GDM1 (cell line): ENCODE data around the gene MOB4.
"Not testable (repeated sequence)": the region's sequence is repeated elsewhere in the genome, so short reads cannot be mapped to it uniquely, and the experiment has no call there.

Experiments
- DNase-seq: peaks from one replicate; lab custom pipeline; 2025; lab: John Stamatoyannopoulos, UW

The MOB4 gene

DNA sequence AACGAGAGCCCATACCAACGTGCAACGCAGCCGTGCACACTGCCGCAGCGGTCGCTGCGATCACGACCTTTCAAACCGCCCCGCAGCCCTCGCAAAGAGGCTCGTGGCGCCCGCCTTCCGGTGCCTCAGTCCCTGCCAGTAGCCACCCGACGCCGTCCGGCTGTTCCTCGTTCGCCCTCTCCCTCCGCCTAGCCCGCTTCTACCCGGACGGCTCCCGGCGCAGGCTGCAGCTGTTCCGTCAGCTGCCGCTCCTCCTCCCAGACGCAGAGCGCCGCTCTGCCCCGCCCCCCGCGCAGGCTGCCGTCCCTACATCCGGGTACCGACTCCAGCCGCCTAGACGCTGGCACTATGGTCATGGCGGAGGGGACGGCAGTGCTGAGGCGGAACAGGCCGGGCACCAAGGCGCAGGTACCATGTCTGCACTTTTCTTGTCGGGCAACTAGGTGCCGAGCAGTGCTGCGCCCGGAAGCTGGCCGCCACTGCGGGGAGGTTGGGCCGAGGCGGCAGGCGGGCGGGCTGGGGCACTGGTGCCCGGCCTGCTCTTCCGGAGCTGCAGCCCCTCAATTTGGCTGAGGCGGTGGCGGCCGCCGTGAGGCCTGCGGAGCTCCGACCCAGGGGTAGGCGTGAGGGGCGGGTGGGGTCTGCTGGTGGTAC is at the start of gene MOB4:
TSS of gene MOB4 (plus strand) at position 328 of the 654 bp plus-strand sequence. CDS start at position 349, 21 bp downstream.
- DNase-seq, result peak; percentile 96

DNA sequence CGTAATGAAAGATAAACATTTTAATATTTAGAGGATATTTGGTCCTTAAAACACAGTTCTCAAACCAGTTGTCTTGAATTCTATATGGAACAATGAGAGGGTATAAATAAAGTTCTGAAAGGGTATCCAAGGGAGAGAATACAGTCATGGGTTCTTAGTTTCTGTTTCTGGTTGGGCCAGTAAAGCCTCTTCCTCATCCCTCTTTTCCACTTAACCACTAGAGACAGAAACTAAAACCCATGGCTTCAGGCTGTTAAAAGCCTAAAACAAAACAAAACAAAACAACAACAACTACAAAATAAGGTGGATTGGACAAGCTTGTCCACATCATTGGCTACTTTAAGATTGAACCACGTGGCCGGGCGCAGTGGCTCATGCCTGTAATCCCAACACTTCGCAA is 43.7 kb upstream of the MOB4 start:
- DNase-seq, result no peak

GRCh38 chr2:197477797-197478196 is 38.1 kb upstream of the MOB4 start:
- DNase-seq, result no peak

- no peak for DNase-seq
These were observed 35.5 kb upstream of the MOB4 start for GRCh38 chr2:197480165-197481036.

DNA sequence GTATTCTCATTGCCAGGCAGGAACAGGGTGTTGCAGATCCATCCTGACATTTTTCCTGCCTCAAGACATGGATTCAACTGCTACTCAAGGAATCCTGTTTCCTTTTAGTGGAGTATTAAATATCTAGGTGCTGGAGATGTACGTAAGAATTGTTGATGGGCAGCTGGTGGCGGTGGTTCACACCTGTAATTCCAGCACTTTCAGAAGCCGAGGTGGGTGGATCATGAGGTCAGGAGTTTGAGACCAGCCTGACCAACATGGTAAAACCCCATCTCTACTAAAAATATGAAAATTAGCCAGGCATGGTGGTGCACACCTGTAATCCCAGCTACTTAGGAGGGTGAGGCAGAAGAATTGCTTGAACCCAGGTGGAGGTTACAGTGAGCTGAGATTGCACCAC is 31.6 kb upstream of the MOB4 start:
- DNase-seq, result not testable (repeated sequence)

DNA sequence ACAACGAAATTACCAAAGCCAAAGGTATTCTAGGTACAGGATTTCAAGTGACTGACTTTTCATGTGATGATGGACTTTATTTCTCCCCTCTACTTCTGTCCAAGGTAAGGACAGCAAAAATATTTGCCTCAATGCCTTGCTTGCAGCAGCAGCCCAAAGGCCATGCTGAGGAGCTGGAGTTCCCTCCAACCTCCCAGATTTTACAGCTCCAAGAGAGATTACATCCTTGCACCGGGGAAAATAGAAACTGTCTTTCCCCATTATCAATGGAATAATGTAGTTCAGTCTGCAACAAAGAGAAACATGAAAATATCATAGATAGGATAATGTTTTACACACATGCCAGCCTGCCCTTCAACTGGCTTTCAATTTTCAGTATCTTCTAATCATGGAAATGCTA is 29.7 kb upstream of the MOB4 start:
- no peak for DNase-seq

DNA sequence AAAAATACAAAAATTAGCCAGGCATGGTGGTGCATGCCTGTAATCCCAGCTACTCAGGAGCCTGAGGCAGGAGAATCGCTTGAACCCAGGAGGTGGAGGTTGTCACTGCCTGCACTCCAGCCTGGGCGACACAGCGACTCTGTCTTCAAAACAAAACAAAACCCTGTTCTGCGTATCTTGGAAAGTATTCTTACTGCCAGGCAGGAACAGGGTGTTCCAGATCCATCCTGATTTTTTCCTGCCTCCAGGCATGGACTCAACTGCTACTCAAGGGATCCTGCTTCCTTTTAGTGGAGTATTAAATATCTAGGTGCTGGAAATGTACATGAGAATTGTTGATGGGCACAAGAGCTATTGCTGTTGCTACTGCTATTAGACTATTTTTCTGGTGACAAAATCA is 28.5 kb upstream of the MOB4 start:
- DNase-seq, result no peak

GRCh38 chr2:197495433-197496134 is 20.3 kb upstream of the MOB4 start:
- DNase-seq, result no peak

GRCh38 chr2:197496695-197497094 is 19.2 kb upstream of the MOB4 start:
- DNase-seq, result no peak

- DNase-seq, result no peak
These were observed 18.5 kb upstream of the MOB4 start for GRCh38 chr2:197497326-197497725.

- DNase-seq, result no peak
These were observed 17.5 kb upstream of the MOB4 start for GRCh38 chr2:197498235-197498936.

DNA sequence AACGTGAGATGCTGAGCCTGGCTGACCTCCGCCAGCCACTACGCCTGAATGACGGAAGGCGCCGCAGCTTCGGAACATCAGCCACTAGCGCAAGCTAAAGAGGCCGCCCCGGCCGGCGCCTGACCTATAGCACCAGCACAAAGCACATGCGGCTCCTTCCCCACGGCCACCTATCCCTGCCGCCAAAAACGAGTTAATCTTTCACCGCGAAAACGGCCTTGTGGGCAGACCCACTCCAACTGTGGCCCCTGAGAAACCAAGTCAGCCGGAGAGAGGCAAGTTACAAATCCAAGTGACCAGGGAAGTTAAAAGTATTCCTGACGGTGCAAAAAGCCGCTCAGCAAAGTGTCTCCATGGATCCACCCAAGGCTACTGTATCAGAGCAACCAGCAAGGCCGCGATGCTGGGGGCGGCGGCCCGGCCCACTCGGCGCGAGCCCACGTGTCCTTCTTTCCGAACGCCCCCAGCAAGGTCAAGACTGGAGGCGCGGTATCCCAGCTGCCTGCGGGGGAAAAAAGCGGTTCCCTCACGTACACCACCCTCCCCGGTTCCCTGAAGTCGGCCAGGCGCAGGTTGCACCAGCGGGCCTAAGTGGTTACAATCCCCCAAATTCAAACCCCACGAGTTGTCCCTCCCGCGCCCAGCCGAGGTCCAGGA is 16.8 kb upstream of the MOB4 start:
- DNase-seq, result no peak

DNA sequence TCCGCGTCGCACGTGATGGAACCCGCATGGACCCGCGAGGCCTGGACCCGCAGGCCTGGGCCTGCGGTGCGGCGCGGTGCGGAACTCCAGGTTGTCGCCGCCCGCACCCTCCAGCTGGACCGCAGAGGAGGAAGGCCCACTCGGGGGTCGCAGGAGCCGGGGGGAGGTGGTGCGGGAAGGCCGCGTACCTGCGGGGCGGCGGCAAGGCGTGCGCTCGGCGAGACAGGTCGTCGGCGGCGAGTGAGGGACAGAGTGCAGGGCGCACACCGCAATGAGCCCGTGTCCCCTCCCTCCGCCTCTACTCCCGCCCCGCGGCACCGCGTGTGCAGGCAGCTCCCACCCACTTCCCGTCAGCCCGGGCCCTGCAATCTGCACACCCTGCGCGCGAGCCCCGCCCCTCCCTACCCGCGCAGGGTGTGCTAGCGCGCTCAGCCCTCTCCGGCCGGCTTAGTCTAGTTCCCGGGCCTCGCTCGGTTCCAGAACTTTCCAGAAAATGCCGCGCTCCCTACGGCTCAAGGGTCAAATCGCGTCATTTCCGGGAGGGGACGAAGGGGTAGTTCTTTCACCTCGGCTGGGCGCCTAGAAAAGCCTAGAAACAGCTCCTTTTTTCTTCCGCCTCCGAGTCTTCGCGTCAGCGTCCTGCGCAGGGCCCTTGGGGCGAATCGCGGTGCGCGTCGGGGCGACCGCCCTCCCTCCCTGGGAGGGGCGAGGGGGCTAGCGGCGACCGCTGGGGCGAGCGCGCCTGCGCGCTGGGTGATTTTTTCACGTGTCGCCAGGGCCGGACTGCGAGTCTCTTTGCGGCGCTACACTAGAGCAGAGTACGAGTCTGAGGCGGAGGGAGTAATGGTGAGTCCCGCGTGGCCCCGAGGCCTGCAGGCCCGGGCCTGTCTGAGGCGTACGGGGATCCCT is 16.0 kb upstream of the MOB4 start, which contains the start of the genes HSPD1 and HSPE1:
TSS of gene HSPD1 (minus strand) at position 247 of the 909 bp plus-strand sequence. CDS start 992 bp downstream, outside the sequence.
TSS of gene HSPE1 (plus strand) at position 786 of the 909 bp plus-strand sequence. CDS start at position 844, 58 bp downstream.
- DNase-seq, result peak; percentile 98

- no peak for DNase-seq
These were observed 15.2 kb upstream of the MOB4 start for GRCh38 chr2:197500503-197501131.

GRCh38 chr2:197502201-197502600 is 13.7 kb upstream of the MOB4 start:
- no peak for DNase-seq

DNA sequence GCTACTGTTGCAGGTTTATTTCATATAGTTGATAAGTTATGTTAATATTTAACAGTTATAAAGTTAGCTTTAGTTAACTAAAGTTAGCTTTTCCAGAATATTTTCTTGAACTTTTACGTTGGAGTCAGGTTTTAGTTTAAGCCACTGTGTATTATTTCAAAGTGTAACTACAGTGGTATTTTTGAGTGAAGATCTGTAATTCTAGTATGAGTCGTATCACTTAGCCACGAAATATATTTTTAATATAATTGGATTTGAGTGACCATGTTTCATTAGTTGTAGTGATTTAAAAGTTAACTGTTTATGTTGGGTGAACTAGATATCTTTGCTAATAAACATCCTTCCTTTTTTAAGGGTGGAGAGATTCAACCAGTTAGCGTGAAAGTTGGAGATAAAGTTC is 13.2 kb upstream of the MOB4 start:
- no peak for DNase-seq

- no peak for DNase-seq
These were observed 11.9 kb upstream of the MOB4 start for GRCh38 chr2:197504000-197504399.

- no peak for DNase-seq
These were observed 11.4 kb upstream of the MOB4 start for GRCh38 chr2:197504512-197504911.

- no peak for DNase-seq
These were observed 9.2 kb upstream of the MOB4 start for GRCh38 chr2:197506658-197507057.

GRCh38 chr2:197513915-197514314 is 2.0 kb upstream of the MOB4 start:
- DNase-seq, result no peak
